ENCODE data around the gene PKD1.
"Not testable (repeated sequence)": the region's sequence is repeated elsewhere in the genome, so short reads cannot be mapped to it uniquely, and the experiment has no call there.

DNA sequence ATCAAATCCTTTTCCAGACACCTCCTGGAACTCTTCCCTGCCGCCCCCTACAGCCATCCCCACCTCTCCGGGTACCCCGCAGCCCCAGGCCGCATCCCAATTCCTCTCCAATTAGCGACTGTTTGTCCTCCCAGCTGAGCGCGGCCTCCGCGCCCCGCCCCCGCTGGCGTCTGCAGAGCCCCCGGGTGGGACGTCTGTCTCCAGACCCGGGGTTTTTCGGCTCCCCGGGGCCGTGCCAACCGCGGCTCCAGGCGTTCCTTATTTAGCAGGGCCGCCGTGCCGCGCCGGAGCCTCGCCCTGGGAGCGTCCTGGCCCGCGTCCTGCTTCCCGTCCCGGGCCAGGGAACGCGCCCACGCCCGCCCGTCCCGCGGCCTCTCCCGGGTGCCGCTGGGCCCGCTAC, 627 bp downstream of the PKD1 start:
- TF ChIP-seq, protein P1, sequence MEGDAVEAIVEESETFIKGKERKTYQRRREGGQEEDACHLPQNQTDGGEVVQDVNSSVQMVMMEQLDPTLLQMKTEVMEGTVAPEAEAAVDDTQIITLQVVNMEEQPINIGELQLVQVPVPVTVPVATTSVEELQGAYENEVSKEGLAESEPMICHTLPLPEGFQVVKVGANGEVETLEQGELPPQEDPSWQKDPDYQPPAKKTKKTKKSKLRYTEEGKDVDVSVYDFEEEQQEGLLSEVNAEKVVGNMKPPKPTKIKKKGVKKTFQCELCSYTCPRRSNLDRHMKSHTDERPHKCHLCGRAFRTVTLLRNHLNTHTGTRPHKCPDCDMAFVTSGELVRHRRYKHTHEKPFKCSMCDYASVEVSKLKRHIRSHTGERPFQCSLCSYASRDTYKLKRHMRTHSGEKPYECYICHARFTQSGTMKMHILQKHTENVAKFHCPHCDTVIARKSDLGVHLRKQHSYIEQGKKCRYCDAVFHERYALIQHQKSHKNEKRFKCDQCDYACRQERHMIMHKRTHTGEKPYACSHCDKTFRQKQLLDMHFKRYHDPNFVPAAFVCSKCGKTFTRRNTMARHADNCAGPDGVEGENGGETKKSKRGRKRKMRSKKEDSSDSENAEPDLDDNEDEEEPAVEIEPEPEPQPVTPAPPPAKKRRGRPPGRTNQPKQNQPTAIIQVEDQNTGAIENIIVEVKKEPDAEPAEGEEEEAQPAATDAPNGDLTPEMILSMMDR (IDR thresholded peaks at IDR 0.05), result not testable (repeated sequence)
- TF ChIP-seq POLR2A, EP300, POLR2AphosphoS5 (IDR thresholded peaks at IDR 0.05): not testable (repeated sequence)
